Activated naive CD8-positive, alpha-beta T cell (primary cell): ENCODE results near the gene KRT8.
A peak's percentile ranks its signal among the peaks of the same experiment; 100 is the strongest.

Experiments
- H3K27ac Mint-ChIP-seq: one replicate; pipeline ENCODE4 v1.8.0; 2021; ENCODE audit warnings: mixed read lengths
- H3K27me3 Mint-ChIP-seq: one replicate; pipeline ENCODE4 v1.8.0; 2021; ENCODE audit warnings: mixed read lengths
- H3K36me3 Mint-ChIP-seq: one replicate; pipeline ENCODE4 v1.8.0; 2021; ENCODE audit warnings: mixed read lengths
- H3K4me1 Mint-ChIP-seq: one replicate; pipeline ENCODE4 v1.8.0; 2021; ENCODE audit warnings: low read depth, mixed read lengths
- H3K4me3 Mint-ChIP-seq: one replicate; pipeline ENCODE4 v1.8.0; 2021; ENCODE audit warnings: mild to moderate bottlenecking, mixed read lengths
- H3K9me3 Mint-ChIP-seq: one replicate; pipeline ENCODE4 v1.8.0; 2021; ENCODE audit warnings: low read depth, mixed read lengths

The KRT8 gene

GRCh38 chr12:52874573-52875435, 30.1 kb downstream of the KRT8 start:
- no peaks in the 10 kb centered on the region for H3K36me3 Mint-ChIP-seq
- no peaks in the 10 kb centered on the region for H3K27me3 Mint-ChIP-seq
- peak overlapping the region; percentile 77 for H3K4me3 Mint-ChIP-seq
- H3K4me1 Mint-ChIP-seq: peaks cover 20% of the 10 kb centered on the region
- H3K27ac Mint-ChIP-seq: peak overlapping the region; percentile 66
- H3K9me3 Mint-ChIP-seq: no peaks in the 10 kb centered on the region

- Mint-ChIP-seq H3K27ac (peak overlapping the region; percentile 69), H3K4me3 (peak overlapping the region; percentile 84), H3K36me3 (no peaks in the 10 kb centered on the region), H3K4me1 (peaks cover 23% of the 10 kb centered on the region), H3K9me3 (no peaks in the 10 kb centered on the region), H3K27me3 (no peaks in the 10 kb centered on the region)
These were observed 30.9 kb downstream of the KRT8 start for GRCh38 chr12:52873832-52874572.

GRCh38 chr12:52873513-52873831, 31.4 kb downstream of the KRT8 start:
- no peaks in the 10 kb centered on the region for H3K27me3 Mint-ChIP-seq

GRCh38 chr12:52872644-52873389, 32.1 kb downstream of the KRT8 start:
- Mint-ChIP-seq H3K27me3 (no peaks in the 10 kb centered on the region), H3K9me3 (no peaks in the 10 kb centered on the region), H3K36me3 (no peaks in the 10 kb centered on the region), H3K27ac (peak overlapping the region; percentile 69), H3K4me1 (peaks cover 29% of the 10 kb centered on the region), H3K4me3 (peak overlapping the region; percentile 84)

More at GRCh38 chr12:52873513-52873831, 31.4 kb downstream of the KRT8 start:
- Mint-ChIP-seq H3K27ac (peak overlapping the region; percentile 69), H3K4me1 (peaks cover 25% of the 10 kb centered on the region), H3K4me3 (peak overlapping the region; percentile 84), H3K9me3 (no peaks in the 10 kb centered on the region), H3K36me3 (no peaks in the 10 kb centered on the region)

GRCh38 chr12:52871291-52872039, 33.4 kb downstream of the KRT8 start:
- Mint-ChIP-seq H3K9me3 (no peaks in the 10 kb centered on the region), H3K27ac (no peak overlapping the region), H3K4me1 (peaks cover 39% of the 10 kb centered on the region), H3K36me3 (no peaks in the 10 kb centered on the region), H3K27me3 (no peaks in the 10 kb centered on the region), H3K4me3 (no peak overlapping the region)

- Mint-ChIP-seq H3K36me3 (no peaks in the 10 kb centered on the region), H3K4me3 (no peak overlapping the region), H3K27ac (no peak overlapping the region), H3K27me3 (no peaks in the 10 kb centered on the region), H3K9me3 (no peaks in the 10 kb centered on the region), H3K4me1 (peaks cover 39% of the 10 kb centered on the region)
These were observed 34.2 kb downstream of the KRT8 start for GRCh38 chr12:52870361-52871290.

GRCh38 chr12:52867642-52868041, 37.2 kb downstream of the KRT8 start:
- Mint-ChIP-seq H3K4me1 (peaks cover 24% of the 10 kb centered on the region), H3K36me3 (no peaks in the 10 kb centered on the region), H3K4me3 (no peak overlapping the region), H3K27ac (no peak overlapping the region), H3K27me3 (no peaks in the 10 kb centered on the region), H3K9me3 (no peaks in the 10 kb centered on the region)

GRCh38 chr12:52867152-52867551, 37.7 kb downstream of the KRT8 start:
- H3K36me3 Mint-ChIP-seq: no peaks in the 10 kb centered on the region
- H3K4me1 Mint-ChIP-seq: peaks cover 24% of the 10 kb centered on the region
- H3K4me3 Mint-ChIP-seq: peak overlapping the region; percentile 14
- no peak overlapping the region for H3K27ac Mint-ChIP-seq
- H3K9me3 Mint-ChIP-seq: no peaks in the 10 kb centered on the region
- no peaks in the 10 kb centered on the region for H3K27me3 Mint-ChIP-seq

GRCh38 chr12:52865090-52865944, 39.6 kb downstream of the KRT8 start:
- no peaks in the 10 kb centered on the region for H3K36me3 Mint-ChIP-seq

GRCh38 chr12:52862023-52862422, 42.9 kb downstream of the KRT8 start:
- Mint-ChIP-seq H3K27me3 (no peaks in the 10 kb centered on the region), H3K4me1 (peaks cover 2% of the 10 kb centered on the region), H3K9me3 (no peaks in the 10 kb centered on the region), H3K4me3 (no peak overlapping the region), H3K27ac (no peak overlapping the region), H3K36me3 (no peaks in the 10 kb centered on the region)

More at GRCh38 chr12:52865090-52865944, 39.6 kb downstream of the KRT8 start:
- Mint-ChIP-seq H3K4me1 (peaks cover 23% of the 10 kb centered on the region), H3K27ac (no peak overlapping the region), H3K27me3 (no peaks in the 10 kb centered on the region), H3K9me3 (no peaks in the 10 kb centered on the region), H3K4me3 (no peak overlapping the region)

GRCh38 chr12:52861511-52861910, 43.4 kb downstream of the KRT8 start:
- Mint-ChIP-seq H3K36me3 (no peaks in the 10 kb centered on the region), H3K27me3 (no peaks in the 10 kb centered on the region), H3K9me3 (no peaks in the 10 kb centered on the region), H3K4me3 (no peak overlapping the region), H3K4me1 (no peaks in the 10 kb centered on the region), H3K27ac (no peak overlapping the region)

GRCh38 chr12:52860102-52860823, 44.6 kb downstream of the KRT8 start:
- Mint-ChIP-seq H3K9me3 (no peaks in the 10 kb centered on the region), H3K4me1 (no peaks in the 10 kb centered on the region), H3K27me3 (no peaks in the 10 kb centered on the region), H3K4me3 (no peak overlapping the region), H3K27ac (no peak overlapping the region), H3K36me3 (no peaks in the 10 kb centered on the region)
